Measurements from ENCODE around the gene NRF1.

Gene NRF1

GRCh38 chr7:129615018-129615417, 3.5 kb downstream of the NRF1 start:
- Histone ChIP-seq H3K4me1 (peaks cover 17% of the 10 kb centered on the region), H2AFZ (no peak overlapping the region), H3K27me3 (ENCODE audit: control insufficient read depth, insufficient read depth, low read length) (no peaks in the 10 kb centered on the region), H3K79me2 (peaks cover 57% of the 10 kb centered on the region), H3K36me3 (ENCODE audit: control insufficient read depth, insufficient read depth, low read length) (no peaks in the 10 kb centered on the region), H3K4me2 (ENCODE audit: low read length) (no peak overlapping the region), H3K9ac (no peak overlapping the region), H3K4me3 (ENCODE audit: low read depth, low read length) (no peak overlapping the region), H3K27ac (no peak overlapping the region), H3K9me3 (ENCODE audit: control insufficient read depth, low read length) (no peaks in the 10 kb centered on the region)
- TF ChIP-seq CTCF (IDR thresholded peaks at IDR 0.05): no peak

GRCh38 chr7:129616530-129616929, 5.0 kb downstream of the NRF1 start:
- peaks cover 17% of the 10 kb centered on the region for H3K4me1 ChIP-seq

GRCh38 chr7:129617178-129617577, 5.7 kb downstream of the NRF1 start:
- H2AFZ ChIP-seq: no peak overlapping the region
- peaks cover 59% of the 10 kb centered on the region for H3K79me2 ChIP-seq
- H3K4me3 ChIP-seq (ENCODE audit: low read depth, low read length): no peak overlapping the region
- TF ChIP-seq CTCF (IDR thresholded peaks at IDR 0.05): no peak
- H3K36me3 ChIP-seq (ENCODE audit: control insufficient read depth, insufficient read depth, low read length): no peaks in the 10 kb centered on the region
- H3K9me3 ChIP-seq (ENCODE audit: control insufficient read depth, low read length): no peaks in the 10 kb centered on the region
- no peak overlapping the region for H3K27ac ChIP-seq
- H3K27me3 ChIP-seq (ENCODE audit: control insufficient read depth, insufficient read depth, low read length): no peaks in the 10 kb centered on the region
- H3K4me2 ChIP-seq (ENCODE audit: low read length): no peak overlapping the region
- H3K9ac ChIP-seq: no peak overlapping the region
- peaks cover 17% of the 10 kb centered on the region for H3K4me1 ChIP-seq

More at GRCh38 chr7:129616530-129616929, 5.0 kb downstream of the NRF1 start:
- Histone ChIP-seq H3K27me3 (ENCODE audit: control insufficient read depth, insufficient read depth, low read length) (no peaks in the 10 kb centered on the region), H2AFZ (no peak overlapping the region), H3K79me2 (peaks cover 59% of the 10 kb centered on the region), H3K4me3 (ENCODE audit: low read depth, low read length) (no peak overlapping the region), H3K4me2 (ENCODE audit: low read length) (no peak overlapping the region), H3K36me3 (ENCODE audit: control insufficient read depth, insufficient read depth, low read length) (no peaks in the 10 kb centered on the region), H3K9ac (no peak overlapping the region), H3K9me3 (ENCODE audit: control insufficient read depth, low read length) (no peaks in the 10 kb centered on the region), H3K27ac (no peak overlapping the region)
- no peak for TF ChIP-seq CTCF (IDR thresholded peaks at IDR 0.05)

GRCh38 chr7:129617652-129618051, 6.1 kb downstream of the NRF1 start:
- no peak overlapping the region for H2AFZ ChIP-seq
- no peak overlapping the region for H3K4me3 ChIP-seq (ENCODE audit: low read depth, low read length)
- no peak overlapping the region for H3K9ac ChIP-seq
- no peaks in the 10 kb centered on the region for H3K9me3 ChIP-seq (ENCODE audit: control insufficient read depth, low read length)
- H3K36me3 ChIP-seq (ENCODE audit: control insufficient read depth, insufficient read depth, low read length): no peaks in the 10 kb centered on the region
- H3K27ac ChIP-seq: no peak overlapping the region
- H3K4me1 ChIP-seq: peaks cover 17% of the 10 kb centered on the region
- H3K27me3 ChIP-seq (ENCODE audit: control insufficient read depth, insufficient read depth, low read length): no peaks in the 10 kb centered on the region
- peaks cover 57% of the 10 kb centered on the region for H3K79me2 ChIP-seq
- no peak for TF ChIP-seq CTCF (IDR thresholded peaks at IDR 0.05)
- no peak overlapping the region for H3K4me2 ChIP-seq (ENCODE audit: low read length)

- no peaks in the 10 kb centered on the region for H3K4me1 ChIP-seq
- H3K27me3 ChIP-seq (ENCODE audit: control insufficient read depth, insufficient read depth, low read length): no peaks in the 10 kb centered on the region
- H3K36me3 ChIP-seq (ENCODE audit: control insufficient read depth, insufficient read depth, low read length): no peaks in the 10 kb centered on the region
- H3K27ac ChIP-seq: no peak overlapping the region
- H3K79me2 ChIP-seq: peaks cover 18% of the 10 kb centered on the region
- no peak overlapping the region for H3K4me3 ChIP-seq (ENCODE audit: low read depth, low read length)
- H3K9me3 ChIP-seq (ENCODE audit: control insufficient read depth, low read length): no peaks in the 10 kb centered on the region
- no peak overlapping the region for H3K4me2 ChIP-seq (ENCODE audit: low read length)
- no peak for TF ChIP-seq CTCF (IDR thresholded peaks at IDR 0.05)
- H3K9ac ChIP-seq: no peak overlapping the region
- H2AFZ ChIP-seq: no peak overlapping the region
These were observed 15.4 kb downstream of the NRF1 start for GRCh38 chr7:129626896-129627295.
